ENCODE data around the gene LDLRAD4.

LDLRAD4 gene

GRCh38 chr18:13615432-13615861 lies 396.9 kb downstream of the LDLRAD4 start:
- TF ChIP-seq REST (IDR thresholded peaks at IDR 0.05; ENCODE audit: insufficient replicate concordance, low read depth) (no peak), POLR2AphosphoS5 (IDR thresholded peaks at IDR 0.05; ENCODE audit: low read depth) (no peak), CTCF (IDR thresholded peaks at IDR 0.05; ENCODE audit: insufficient read depth, low read length) (no peak), SPI1 (IDR thresholded peaks at IDR 0.05; ENCODE audit: borderline replicate concordance, low read depth) (no peak), GABPA (IDR thresholded peaks at IDR 0.05; ENCODE audit: low read depth) (no peak)
- no peak overlapping the region for H3K27ac ChIP-seq (replicated peaks)
- H3K27me3 ChIP-seq (ENCODE audit: insufficient read depth, poor library complexity, severe bottlenecking): peaks cover 6% of the 10 kb centered on the region
- DNase-seq (ENCODE audit: low read depth in 1 of 2, low spot score in 1 of 2): no peak
- no peak overlapping the region for H3K4me3 ChIP-seq (replicated peaks; ENCODE audit: insufficient read depth, low read length)

GRCh38 chr18:13616041-13616440 lies 397.5 kb downstream of the LDLRAD4 start:
- no peak overlapping the region for H3K4me3 ChIP-seq (replicated peaks; ENCODE audit: insufficient read depth, low read length)
- DNase-seq (ENCODE audit: low read depth in 1 of 2, low spot score in 1 of 2): no peak
- H3K27ac ChIP-seq (replicated peaks): no peak overlapping the region
- TF ChIP-seq CTCF (IDR thresholded peaks at IDR 0.05; ENCODE audit: insufficient read depth, low read length) (no peak), REST (IDR thresholded peaks at IDR 0.05; ENCODE audit: insufficient replicate concordance, low read depth) (no peak), POLR2AphosphoS5 (IDR thresholded peaks at IDR 0.05; ENCODE audit: low read depth) (no peak), SPI1 (IDR thresholded peaks at IDR 0.05; ENCODE audit: borderline replicate concordance, low read depth) (no peak), GABPA (IDR thresholded peaks at IDR 0.05; ENCODE audit: low read depth) (no peak)
- peaks cover 6% of the 10 kb centered on the region for H3K27me3 ChIP-seq (ENCODE audit: insufficient read depth, poor library complexity, severe bottlenecking)

- H3K27me3 ChIP-seq (ENCODE audit: insufficient read depth, poor library complexity, severe bottlenecking): peaks cover 6% of the 10 kb centered on the region
- no peak overlapping the region for H3K27ac ChIP-seq (replicated peaks)
- no peak for TF ChIP-seq REST (IDR thresholded peaks at IDR 0.05; ENCODE audit: insufficient replicate concordance, low read depth)
- no peak for TF ChIP-seq POLR2AphosphoS5 (IDR thresholded peaks at IDR 0.05; ENCODE audit: low read depth)
- no peak for TF ChIP-seq CTCF (IDR thresholded peaks at IDR 0.05; ENCODE audit: insufficient read depth, low read length)
- TF ChIP-seq SPI1 (IDR thresholded peaks at IDR 0.05; ENCODE audit: borderline replicate concordance, low read depth): no peak
- TF ChIP-seq GABPA (IDR thresholded peaks at IDR 0.05; ENCODE audit: low read depth): no peak
- no peak for DNase-seq (ENCODE audit: low read depth in 1 of 2, low spot score in 1 of 2)
- H3K4me3 ChIP-seq (replicated peaks; ENCODE audit: insufficient read depth, low read length): no peak overlapping the region
Observed at GRCh38 chr18:13616525-13617035, 398.0 kb downstream of the LDLRAD4 start.

All from HL-60 (cell line).